Spinal cord (tissue), 10 donors: Measurements from ENCODE around the gene NOB1. TPM values are rescaled to one million over a fixed set of nuclear protein-coding genes. Genes with fewer than 3 reads are reported as not detected.

ENCODE experiments used
- DNase-seq, 6 donors: peaks; one replicate each; pipeline versions ENCODE4 v3.0.0 to v3.0.0-alpha.2; 2013 to 2015; ENCODE audit warnings: low spot score in 6 of 6, low read depth in 4 of 6
- H3K27ac ChIP-seq: one replicate; pipeline ENCODE4 v1.5.1; 2013; ENCODE audit warnings: low read depth, low read length, control low read depth
- H3K27me3 ChIP-seq: one replicate; pipeline ENCODE4 v1.6.1; 2013; ENCODE audit warnings: low read length; ENCODE audit not compliant: control insufficient read depth, insufficient read depth
- H3K36me3 ChIP-seq: one replicate; pipeline ENCODE4 v1.6.1; 2013; ENCODE audit warnings: low read length; ENCODE audit not compliant: control insufficient read depth, insufficient read depth
- H3K4me1 ChIP-seq: one replicate; pipeline ENCODE4 v1.6.1; 2013; ENCODE audit warnings: low read length; ENCODE audit not compliant: control insufficient read depth, insufficient read depth
- H3K4me3 ChIP-seq: one replicate; pipeline ENCODE4 v1.5.1; 2013; ENCODE audit warnings: low read depth, low read length, control low read depth
- H3K9me3 ChIP-seq: one replicate; pipeline ENCODE4 v1.6.1; 2013; ENCODE audit warnings: low read length; ENCODE audit not compliant: control insufficient read depth, insufficient read depth
- WGBS: methylation state at CpG from one replicate; pipeline ENCODE4 v1.1.5; 2013; ENCODE audit warnings: missing lambda C conversion rate; ENCODE audit not compliant: insufficient coverage; 5-methylcytosine and 5-hydroxymethylcytosine counted together
- polyA plus RNA-seq, 2 donors: library from polyadenylated mRNA; unstranded; fragments of 120-200 nt; gene quantifications; one replicate each; pipeline ENCODE4 v1.2.1, GENCODE V29; 2013; ENCODE audit not compliant: insufficient read length in 2 of 2
- total RNA-seq, 2 donors: library from RNA; depleted of rRNA in 1 of 2; stranded (reverse); fragments of 120-200 nt in 1 of 2; fragments of >200 nt in 1 of 2; gene quantifications; one replicate each; pipeline versions ENCODE4 v1.2.3 to v1.2.4, GENCODE V29; 2013 to 2014
- donor health status: healthy.

The NOB1 gene
- total and polyA plus RNA-seq, 4 donors = 10.8 to 38.7 (median 22.9) TPM

- Histone ChIP-seq H3K4me3 (no peak overlapping the region), H3K4me1 (no peaks in the 10 kb centered on the region), H3K27me3 (no peaks in the 10 kb centered on the region), H3K27ac (no peak overlapping the region), H3K9me3 (no peaks in the 10 kb centered on the region), H3K36me3 (peaks cover 25% of the 10 kb centered on the region)
- 63% methylated on average over 1 of the region's 6 CpGs for WGBS
- DNase-seq = peak in 2 of 6 donors; percentile 54 to 61
Measured at GRCh38 chr16:69784586-69784985, 29.9 kb upstream of the NOB1 start.

- H3K4me3 ChIP-seq = no peak overlapping the region
- DNase-seq = no peak
- H3K27ac ChIP-seq = no peak overlapping the region
- no peaks in the 10 kb centered on the region for H3K27me3 ChIP-seq
- no peaks in the 10 kb centered on the region for H3K4me1 ChIP-seq
- 71% methylated on average over 3 of the region's 3 CpGs for whole genome bisulfite sequencing
- H3K36me3 ChIP-seq = peaks cover 8% of the 10 kb centered on the region
- H3K9me3 ChIP-seq = no peaks in the 10 kb centered on the region
Measured at GRCh38 chr16:69781118-69781517, 26.4 kb upstream of the NOB1 start.

- Histone ChIP-seq H3K9me3 (no peaks in the 10 kb centered on the region), H3K27ac (no peak overlapping the region), H3K36me3 (peaks cover 8% of the 10 kb centered on the region), H3K4me3 (no peak overlapping the region), H3K4me1 (no peaks in the 10 kb centered on the region), H3K27me3 (no peaks in the 10 kb centered on the region)
- WGBS = no CpG with 5 or more reads among the region's 2 CpGs
- DNase-seq = no peak
Measured at GRCh38 chr16:69779724-69780123, 25.0 kb upstream of the NOB1 start.

GRCh38 chr16:69775563-69775962 lies 20.8 kb upstream of the NOB1 start:
- Histone ChIP-seq H3K9me3 (no peaks in the 10 kb centered on the region), H3K4me1 (no peaks in the 10 kb centered on the region), H3K4me3 (no peak overlapping the region), H3K27me3 (no peaks in the 10 kb centered on the region), H3K36me3 (no peaks in the 10 kb centered on the region), H3K27ac (no peak overlapping the region)
- no peak for DNase-seq

- no peaks in the 10 kb centered on the region for H3K36me3 ChIP-seq
Measured at GRCh38 chr16:69773260-69773947, 18.7 kb upstream of the NOB1 start.

GRCh38 chr16:69771651-69771967 lies 16.9 kb upstream of the NOB1 start:
- no peak overlapping the region for H3K4me3 ChIP-seq
- no peaks in the 10 kb centered on the region for H3K27me3 ChIP-seq
- DNase-seq = no peak
- H3K36me3 ChIP-seq = no peaks in the 10 kb centered on the region
- H3K27ac ChIP-seq = no peak overlapping the region
- 100% methylated on average over 1 of the region's 2 CpGs for WGBS
- H3K4me1 ChIP-seq = no peaks in the 10 kb centered on the region
- H3K9me3 ChIP-seq = no peaks in the 10 kb centered on the region

More at GRCh38 chr16:69773260-69773947, 18.7 kb upstream of the NOB1 start:
- 100% methylated on average over 1 of the region's 6 CpGs for WGBS
- Histone ChIP-seq H3K4me1 (no peaks in the 10 kb centered on the region), H3K9me3 (no peaks in the 10 kb centered on the region), H3K27me3 (no peaks in the 10 kb centered on the region), H3K4me3 (no peak overlapping the region), H3K27ac (no peak overlapping the region)
- peak in 1 of 6 donors; percentile 5 for DNase-seq

GRCh38 chr16:69769404-69769803 lies 14.7 kb upstream of the NOB1 start:
- no peak overlapping the region for H3K4me3 ChIP-seq
- no peaks in the 10 kb centered on the region for H3K9me3 ChIP-seq
- no peak for DNase-seq
- H3K36me3 ChIP-seq = no peaks in the 10 kb centered on the region
- H3K27me3 ChIP-seq = no peaks in the 10 kb centered on the region
- H3K27ac ChIP-seq = no peak overlapping the region
- no peaks in the 10 kb centered on the region for H3K4me1 ChIP-seq
- no CpG with 5 or more reads among the region's 2 CpGs for WGBS

GRCh38 chr16:69768666-69769065 lies 13.9 kb upstream of the NOB1 start:
- DNase-seq = peak in 1 of 6 donors; percentile 14
- Histone ChIP-seq H3K27me3 (no peaks in the 10 kb centered on the region), H3K36me3 (no peaks in the 10 kb centered on the region), H3K27ac (no peak overlapping the region), H3K4me1 (no peaks in the 10 kb centered on the region), H3K4me3 (no peak overlapping the region), H3K9me3 (no peaks in the 10 kb centered on the region)
- WGBS = 84% methylated on average over 4 of the region's 6 CpGs

GRCh38 chr16:69767459-69768229 lies 12.9 kb upstream of the NOB1 start:
- H3K27ac ChIP-seq = no peak overlapping the region
- WGBS = 89% methylated on average over 5 of the region's 5 CpGs
- no peaks in the 10 kb centered on the region for H3K27me3 ChIP-seq
- no peaks in the 10 kb centered on the region for H3K9me3 ChIP-seq
- no peaks in the 10 kb centered on the region for H3K36me3 ChIP-seq
- H3K4me3 ChIP-seq = no peak overlapping the region
- no peaks in the 10 kb centered on the region for H3K4me1 ChIP-seq
- no peak for DNase-seq

GRCh38 chr16:69763599-69763942 lies 8.8 kb upstream of the NOB1 start:
- WGBS = 60% methylated on average over 2 of the region's 5 CpGs
- Histone ChIP-seq H3K27ac (no peak overlapping the region), H3K9me3 (no peaks in the 10 kb centered on the region), H3K4me1 (no peaks in the 10 kb centered on the region), H3K27me3 (no peaks in the 10 kb centered on the region), H3K36me3 (no peaks in the 10 kb centered on the region), H3K4me3 (peak overlapping the region; percentile 0)
- DNase-seq = no peak
